Endodermal cell (in vitro differentiated cells): ENCODE results near the gene UNK. TPM values are rescaled to one million over a fixed set of nuclear protein-coding genes. Genes with fewer than 3 reads are reported as not detected.
A peak's percentile ranks its signal among the peaks of the same experiment; 100 is the strongest.

Source experiments
- DNase-seq: peaks from one replicate; pipeline ENCODE4 v3.0.0-alpha.2; 2017
- H3K27ac ChIP-seq: 2 replicates; pipeline ENCODE4 v1.5.1; 2013; ENCODE audit warnings: mild to moderate bottlenecking, low read depth, low read length, moderate library complexity
- H3K27me3 ChIP-seq: 2 replicates; pipeline ENCODE4 v1.6.1; 2013; ENCODE audit warnings: mild to moderate bottlenecking, low read length, moderate library complexity; ENCODE audit not compliant: insufficient read depth, control insufficient read depth, poor library complexity, severe bottlenecking
- H3K36me3 ChIP-seq: 2 replicates; pipeline ENCODE4 v1.7.0; 2013; ENCODE audit warnings: mild to moderate bottlenecking, low read length, moderate library complexity; ENCODE audit not compliant: control insufficient read depth, insufficient read depth
- H3K4me1 ChIP-seq: one replicate; pipeline ENCODE4 v1.7.0; 2013; ENCODE audit warnings: low read length; ENCODE audit not compliant: control insufficient read depth, insufficient read depth
- H3K4me3 ChIP-seq: 2 replicates; pipeline ENCODE4 v1.5.1; 2013; ENCODE audit warnings: mild to moderate bottlenecking, low read length, moderate library complexity
- H3K9ac ChIP-seq: 2 replicates; pipeline ENCODE4 v1.6.1; 2013; ENCODE audit warnings: mild to moderate bottlenecking, low read length, moderate library complexity; ENCODE audit not compliant: poor library complexity, severe bottlenecking; ENCODE audit errors: extremely low read depth
- H3K9me3 ChIP-seq: 2 replicates; pipeline ENCODE4 v1.6.1; 2013; ENCODE audit warnings: mild to moderate bottlenecking, low read length, moderate library complexity; ENCODE audit not compliant: control insufficient read depth
- H3K27ac Mint-ChIP-seq: 2 replicates; pipeline ENCODE4 v1.8.0; 2020; ENCODE audit warnings: mixed read lengths
- H3K27me3 Mint-ChIP-seq: 2 replicates; pipeline ENCODE4 v1.8.0; 2021; ENCODE audit warnings: mild to moderate bottlenecking, mixed read lengths; ENCODE audit not compliant: insufficient read depth
- H3K36me3 Mint-ChIP-seq: 2 replicates; pipeline ENCODE4 v1.8.0; 2020; ENCODE audit warnings: low read depth, mixed read lengths
- H3K4me1 Mint-ChIP-seq: 2 replicates; pipeline ENCODE4 v1.8.0; 2020; ENCODE audit warnings: mixed read lengths
- H3K4me3 Mint-ChIP-seq: 2 replicates; pipeline ENCODE4 v1.8.0; 2020; ENCODE audit warnings: mild to moderate bottlenecking, moderate library complexity, mixed read lengths
- H3K9me3 Mint-ChIP-seq: 2 replicates; pipeline ENCODE4 v1.8.0; 2020; ENCODE audit warnings: mild to moderate bottlenecking, mixed read lengths
- WGBS, 2 experiments: methylation state at CpG; one replicate each; pipeline versions ENCODE4 v1.1.5 to v1.1.7; 2013; ENCODE audit warnings: missing lambda C conversion rate in 2 of 2, mixed read lengths in 1 of 2; ENCODE audit not compliant: insufficient coverage in 1 of 2, insufficient read length in 1 of 2; 5-methylcytosine and 5-hydroxymethylcytosine counted together
- total RNA-seq, 2 donors: library from RNA; stranded (reverse); fragmentation: NEBNext Ultra II Directional in 1 of 2; extraction: Animal tissue kit (Norgen Biotek cat#: 25700) in 1 of 2; gene quantifications; 2 replicates in 1 of 2; 3 replicates in 1 of 2; pipeline ENCODE4 v1.2.1, GENCODE V29; 2021
- TF ChIP-seq, protein P1 (sequence below): fragments of 200-600 bp; sonication (generic); conservative IDR thresholded peaks from 2 replicates; pipeline ENCODE4 v1.5.0; 2021; ENCODE audit warnings: antibody characterized with exemption, mild to moderate bottlenecking

Gene UNK
- total RNA-seq, 2 donors from 2014 or later = 38.0 to 39.0 TPM

DNA sequence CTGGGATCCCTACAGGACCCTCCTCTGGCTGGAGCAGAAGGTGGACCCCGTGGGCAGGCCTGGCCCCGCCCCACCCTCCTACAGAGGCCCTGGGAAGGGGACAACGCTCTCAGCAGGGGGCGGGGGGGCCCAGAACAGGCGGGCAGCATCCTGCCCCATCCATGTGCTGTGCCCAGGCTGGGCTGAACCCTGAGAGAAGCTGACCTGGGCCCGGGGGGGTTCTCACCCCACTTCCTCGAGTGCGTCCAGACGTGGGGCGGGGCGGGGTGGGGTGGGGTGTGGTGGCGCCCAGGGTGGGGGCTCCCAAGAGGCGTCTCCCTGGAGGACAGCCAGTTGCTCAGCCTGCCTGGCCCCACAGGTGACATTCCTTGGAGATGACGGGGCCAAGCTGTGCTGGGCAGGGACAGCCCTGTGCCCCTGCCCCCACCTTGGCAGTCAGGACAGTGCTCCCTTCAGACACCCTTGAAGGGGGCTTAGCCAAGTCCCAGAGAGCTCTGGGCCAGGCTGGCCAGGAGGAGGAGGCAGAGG is 60.0 kb downstream of the UNK start:
- no peak overlapping the region for H3K4me3 Mint-ChIP-seq
- TF ChIP-seq, protein P1, sequence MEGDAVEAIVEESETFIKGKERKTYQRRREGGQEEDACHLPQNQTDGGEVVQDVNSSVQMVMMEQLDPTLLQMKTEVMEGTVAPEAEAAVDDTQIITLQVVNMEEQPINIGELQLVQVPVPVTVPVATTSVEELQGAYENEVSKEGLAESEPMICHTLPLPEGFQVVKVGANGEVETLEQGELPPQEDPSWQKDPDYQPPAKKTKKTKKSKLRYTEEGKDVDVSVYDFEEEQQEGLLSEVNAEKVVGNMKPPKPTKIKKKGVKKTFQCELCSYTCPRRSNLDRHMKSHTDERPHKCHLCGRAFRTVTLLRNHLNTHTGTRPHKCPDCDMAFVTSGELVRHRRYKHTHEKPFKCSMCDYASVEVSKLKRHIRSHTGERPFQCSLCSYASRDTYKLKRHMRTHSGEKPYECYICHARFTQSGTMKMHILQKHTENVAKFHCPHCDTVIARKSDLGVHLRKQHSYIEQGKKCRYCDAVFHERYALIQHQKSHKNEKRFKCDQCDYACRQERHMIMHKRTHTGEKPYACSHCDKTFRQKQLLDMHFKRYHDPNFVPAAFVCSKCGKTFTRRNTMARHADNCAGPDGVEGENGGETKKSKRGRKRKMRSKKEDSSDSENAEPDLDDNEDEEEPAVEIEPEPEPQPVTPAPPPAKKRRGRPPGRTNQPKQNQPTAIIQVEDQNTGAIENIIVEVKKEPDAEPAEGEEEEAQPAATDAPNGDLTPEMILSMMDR = no peak
- H3K36me3 Mint-ChIP-seq = peaks cover 33% of the 10 kb centered on the region
- no peaks in the 10 kb centered on the region for H3K27me3 Mint-ChIP-seq
- Histone ChIP-seq H3K36me3 (peaks cover 27% of the 10 kb centered on the region), H3K27ac (no peak overlapping the region), H3K9me3 (no peaks in the 10 kb centered on the region), H3K27me3 (no peaks in the 10 kb centered on the region), H3K9ac (no peak overlapping the region), H3K4me1 (no peaks in the 10 kb centered on the region), H3K4me3 (no peak overlapping the region)
- 77% methylated on average over 14 of the region's 14 CpGs; no CpG with 5 or more reads in 1 of the 2 experiments for WGBS, 2 experiments
- peaks cover 7% of the 10 kb centered on the region for H3K4me1 Mint-ChIP-seq
- peak overlapping the region; percentile 39 for H3K27ac Mint-ChIP-seq
- no peaks in the 10 kb centered on the region for H3K9me3 Mint-ChIP-seq
- DNase-seq = no peak

DNA sequence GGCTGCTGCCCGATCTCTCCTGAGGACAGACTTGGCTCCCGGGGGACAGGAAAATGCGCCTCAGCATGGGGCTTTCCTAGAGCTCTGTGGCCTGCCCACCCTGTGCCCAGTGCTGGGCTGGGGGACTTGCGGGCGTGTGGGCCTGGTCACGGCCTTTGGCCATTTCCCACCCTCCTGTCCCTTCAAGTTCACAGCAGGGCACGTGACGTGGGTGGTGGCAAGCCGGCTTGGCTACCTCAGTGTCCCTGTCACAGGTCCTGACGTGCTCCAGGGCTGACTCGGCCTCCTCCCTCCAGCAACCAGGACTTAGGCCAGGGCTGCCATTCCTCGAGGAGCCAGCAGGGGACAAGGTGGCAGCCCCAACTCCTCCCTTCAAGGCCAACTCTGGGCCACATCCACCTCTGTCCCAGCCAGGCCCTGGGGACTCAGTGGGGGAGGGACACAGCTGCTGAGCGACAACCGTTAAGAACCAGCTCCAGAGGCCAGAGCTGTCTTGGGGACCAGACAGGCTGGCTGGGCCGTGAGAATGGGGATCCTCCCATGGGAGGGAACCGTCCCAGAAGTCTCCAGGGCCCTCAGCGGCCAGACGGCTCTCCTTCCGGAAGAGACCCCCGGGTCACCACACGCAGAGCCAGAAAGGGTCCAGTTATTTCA is 60.6 kb downstream of the UNK start:
- no peaks in the 10 kb centered on the region for H3K27me3 ChIP-seq
- Mint-ChIP-seq H3K27ac (peak overlapping the region; percentile 77), H3K9me3 (no peaks in the 10 kb centered on the region), H3K4me1 (peaks cover 7% of the 10 kb centered on the region), H3K36me3 (peaks cover 37% of the 10 kb centered on the region), H3K4me3 (no peak overlapping the region), H3K27me3 (no peaks in the 10 kb centered on the region)
- peaks cover 30% of the 10 kb centered on the region for H3K36me3 ChIP-seq
- H3K4me3 ChIP-seq = no peak overlapping the region
- 64% methylated on average over 14 to 21 of the region's 21 CpGs for WGBS, 2 experiments
- TF ChIP-seq, protein P1 = peak; percentile 82
- H3K9me3 ChIP-seq = no peaks in the 10 kb centered on the region
- H3K4me1 ChIP-seq = no peaks in the 10 kb centered on the region
- H3K27ac ChIP-seq = no peak overlapping the region
- no peak overlapping the region for H3K9ac ChIP-seq
- peak; percentile 98 for DNase-seq

DNA sequence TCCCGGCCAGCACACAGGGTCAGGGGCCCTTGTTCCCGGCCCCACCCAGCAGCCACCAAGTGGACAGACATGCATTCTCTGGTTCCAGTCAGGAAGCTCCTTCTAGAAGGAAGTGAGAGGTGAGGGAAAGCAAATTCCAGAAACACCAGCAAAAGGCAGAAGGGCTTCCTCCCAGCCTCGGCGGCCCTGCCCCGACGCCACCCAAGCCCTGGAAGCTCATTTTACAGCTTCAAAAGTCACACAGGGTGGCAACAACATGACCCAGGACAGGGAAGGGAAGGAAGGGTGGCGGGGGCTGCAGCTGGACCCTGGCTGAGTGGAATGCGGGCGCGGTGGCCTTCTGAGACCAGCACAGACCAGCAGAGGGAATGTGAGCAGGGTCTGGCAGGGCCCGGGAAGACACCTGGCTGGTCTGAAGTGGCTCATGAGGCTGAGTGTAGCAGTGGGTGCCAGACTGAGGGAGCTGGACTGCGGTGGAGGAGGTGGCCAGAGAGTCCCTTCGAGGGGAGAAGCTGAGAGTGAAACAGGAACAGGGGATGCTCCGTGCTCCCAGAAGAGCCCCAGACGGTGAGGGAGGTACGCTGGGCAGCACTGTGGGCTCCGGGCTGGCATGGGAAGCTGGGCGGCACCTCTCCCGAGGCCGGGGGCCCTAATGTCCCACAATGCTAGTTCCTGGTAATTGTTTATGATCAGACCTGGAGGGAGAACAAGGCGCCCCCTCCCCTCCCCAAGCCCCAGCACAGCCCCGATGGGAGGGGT is 61.5 kb downstream of the UNK start:
- Histone ChIP-seq H3K9me3 (no peaks in the 10 kb centered on the region), H3K4me1 (no peaks in the 10 kb centered on the region), H3K9ac (peak overlapping the region; percentile 20), H3K36me3 (peaks cover 37% of the 10 kb centered on the region), H3K4me3 (no peak overlapping the region), H3K27ac (peak overlapping the region; percentile 32), H3K27me3 (no peaks in the 10 kb centered on the region)
- DNase-seq = no peak
- peaks cover 44% of the 10 kb centered on the region for H3K36me3 Mint-ChIP-seq
- H3K4me1 Mint-ChIP-seq = peaks cover 7% of the 10 kb centered on the region
- no peak overlapping the region for H3K4me3 Mint-ChIP-seq
- TF ChIP-seq, protein P1 = no peak
- H3K27me3 Mint-ChIP-seq = no peaks in the 10 kb centered on the region
- peak overlapping the region; percentile 64 for H3K27ac Mint-ChIP-seq
- WGBS, 2 experiments = 89 to 95% methylated on average over 12 to 22 of the region's 22 CpGs
- H3K9me3 Mint-ChIP-seq = no peaks in the 10 kb centered on the region
